HG03442 (cell line): ENCODE results near the gene DHRSX.
"Not testable (repeated sequence)": the region's sequence is repeated elsewhere in the genome, so short reads cannot be mapped to it uniquely, and the experiment has no call there.

ENCODE experiments used
- ATAC-seq: cut with Tn5 transposase; IDR thresholded peaks from one replicate; pipeline ENCODE4 v1.9.1; 2021; ENCODE audit warnings: mild to moderate bottlenecking, moderate library complexity; ENCODE audit not compliant: unreplicated experiment

The DHRSX gene

GRCh38 chrX:2283111-2283859 lies 217.5 kb downstream of the DHRSX start:
- ATAC-seq: no peak

GRCh38 chrX:2282490-2283090 lies 218.2 kb downstream of the DHRSX start:
- ATAC-seq: no peak

DNA sequence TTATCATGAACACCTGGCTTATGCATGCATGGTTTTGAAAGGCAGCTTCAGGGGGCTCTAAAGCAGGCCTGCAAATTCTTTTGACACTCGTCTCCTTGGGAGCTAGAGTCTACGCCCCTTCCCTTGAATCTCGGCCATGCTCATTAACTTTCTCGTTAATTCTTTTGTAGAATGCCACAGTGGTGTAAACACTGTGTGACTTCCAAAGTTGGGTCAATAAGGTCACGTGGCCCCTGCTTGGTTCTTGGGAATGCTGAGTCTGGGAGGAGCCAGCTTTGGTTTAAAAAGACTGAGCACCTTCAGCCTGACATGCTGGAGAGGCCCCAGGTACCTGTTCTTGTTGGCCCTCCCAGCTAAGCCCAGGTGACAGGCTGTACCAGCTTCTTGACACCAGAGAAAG lies 228.4 kb downstream of the DHRSX start:
- no peak for ATAC-seq

- ATAC-seq: not testable (repeated sequence)
Measured at GRCh38 chrX:2271595-2271994, 229.2 kb downstream of the DHRSX start.

- not testable (repeated sequence) for ATAC-seq
Measured at GRCh38 chrX:2270783-2271182, 230.0 kb downstream of the DHRSX start.

- ATAC-seq: no peak
Measured at GRCh38 chrX:2267890-2268289, 232.9 kb downstream of the DHRSX start.

- no peak for ATAC-seq
Measured at GRCh38 chrX:2266445-2267349, 234.1 kb downstream of the DHRSX start.

- ATAC-seq: not testable (repeated sequence)
Measured at GRCh38 chrX:2265658-2266444, 234.9 kb downstream of the DHRSX start.

DNA sequence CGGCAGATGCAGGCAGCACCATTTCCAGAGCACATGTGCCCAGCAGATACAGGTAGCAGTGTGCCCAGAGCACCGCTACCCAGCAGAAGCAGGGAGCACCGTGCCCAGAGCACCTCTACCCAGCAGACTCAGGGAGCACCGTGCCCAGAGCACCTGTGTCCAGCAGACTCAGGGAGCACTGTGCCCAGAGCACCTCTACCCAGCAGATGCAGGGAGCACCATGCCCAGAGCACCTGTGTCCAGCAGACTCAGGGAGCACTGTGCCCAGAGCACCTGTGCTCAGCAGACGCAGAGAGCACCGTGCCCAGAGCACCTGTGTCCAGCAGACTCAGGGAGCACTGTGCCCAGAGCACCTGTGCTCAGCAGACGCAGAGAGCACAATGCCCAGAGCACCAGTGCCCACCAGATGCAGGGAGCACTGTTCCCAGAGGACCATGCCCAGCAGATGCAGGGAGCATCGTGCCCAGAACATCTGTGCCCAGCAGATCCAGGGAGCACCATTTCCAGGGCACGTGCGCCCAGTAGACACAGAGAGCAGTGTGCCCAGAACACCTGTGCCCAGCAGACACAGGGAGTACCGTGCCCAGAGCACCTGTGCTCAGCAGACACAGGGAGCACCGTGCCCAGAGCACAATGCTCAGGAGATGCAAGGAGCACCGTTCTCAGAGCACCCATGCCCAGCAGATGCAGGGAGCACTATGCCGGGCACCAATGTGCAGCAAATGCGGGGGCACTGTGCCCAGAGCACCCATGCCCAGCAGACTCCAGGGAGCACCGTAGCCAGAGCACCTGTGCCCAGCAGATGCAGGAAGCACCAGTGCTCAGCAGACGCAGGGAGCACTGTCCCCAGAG lies 236.4 kb downstream of the DHRSX start:
- no peak for ATAC-seq

DNA sequence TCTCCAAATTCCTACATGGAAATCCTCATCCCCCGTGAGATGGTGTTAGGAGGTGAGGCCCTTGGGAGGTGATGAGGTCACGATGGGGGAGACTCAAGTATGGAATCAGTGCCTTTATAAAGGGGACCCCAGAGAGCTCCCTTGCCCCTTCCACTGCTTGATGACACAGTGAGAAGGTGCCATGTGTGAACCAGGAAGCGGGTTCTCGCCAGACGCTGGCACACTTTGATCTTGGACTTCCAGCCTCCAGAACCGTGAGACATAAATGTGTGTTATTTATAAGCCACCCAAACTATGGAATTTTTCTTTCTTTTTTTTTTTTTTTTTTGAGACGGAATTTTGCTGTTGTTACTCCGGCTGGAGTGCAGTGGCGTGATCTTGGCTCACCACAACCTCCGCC lies 237.6 kb downstream of the DHRSX start:
- ATAC-seq: no peak

DNA sequence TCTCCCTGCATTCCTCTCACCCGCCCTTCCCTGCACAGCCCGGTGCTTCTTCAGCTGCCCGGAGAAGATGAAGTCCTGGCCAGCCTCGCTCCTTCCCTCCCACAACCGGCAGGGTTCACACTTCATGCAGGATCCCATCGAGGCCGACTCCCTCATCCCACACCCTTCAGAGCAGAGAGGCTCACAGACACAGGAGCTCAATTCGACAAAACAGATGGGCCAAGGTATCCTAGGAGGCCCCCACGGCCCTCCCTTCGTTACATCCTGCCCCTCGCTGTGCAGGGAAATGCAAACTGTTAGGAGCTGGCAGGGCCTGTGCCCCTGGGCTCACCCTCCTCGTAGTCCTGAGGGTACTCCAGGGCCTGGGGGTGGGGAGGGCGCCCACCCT lies 238.1 kb downstream of the DHRSX start:
- ATAC-seq: no peak

DNA sequence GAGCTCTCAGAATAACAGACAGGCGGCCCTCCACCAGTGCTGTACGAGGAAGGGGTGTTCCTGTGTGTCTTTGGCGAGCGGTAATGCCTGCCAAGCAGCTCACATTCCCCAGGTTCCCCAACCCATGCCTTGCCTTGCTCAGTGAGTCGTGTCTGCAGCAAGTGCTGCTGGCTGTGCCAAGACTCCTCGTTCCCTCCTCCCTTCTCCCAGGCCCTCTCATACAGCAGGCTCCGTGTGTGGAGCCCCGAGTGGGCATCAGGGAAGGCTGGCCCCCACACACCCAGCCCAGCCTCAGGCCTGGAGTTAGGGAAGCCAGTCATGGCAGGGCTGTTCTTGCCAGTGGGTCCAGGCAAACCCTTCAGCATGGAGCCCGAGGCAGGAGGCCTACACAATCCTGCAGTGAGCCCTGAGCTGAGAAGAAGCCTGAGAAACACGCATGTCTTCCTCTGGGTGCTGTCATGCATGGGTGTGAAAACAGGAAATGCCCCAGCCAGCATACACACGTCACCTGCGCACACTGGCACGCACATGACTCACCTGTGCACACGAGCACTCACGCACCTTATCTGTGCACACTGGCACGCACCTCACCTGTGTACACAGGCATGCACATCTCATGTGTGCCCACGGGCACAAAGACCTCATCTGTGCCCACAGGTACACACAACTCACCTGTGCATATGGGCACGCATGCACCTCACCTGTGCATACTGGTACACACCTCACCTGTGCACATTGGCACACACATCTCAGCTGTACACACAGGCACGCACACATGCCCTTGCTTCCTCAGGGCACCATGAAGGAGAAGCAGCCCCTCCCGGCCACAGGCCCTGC lies 238.7 kb downstream of the DHRSX start:
- ATAC-seq: peak; percentile 35

- ATAC-seq: no peak
Measured at GRCh38 chrX:2252331-2253065, 248.3 kb downstream of the DHRSX start.

DNA sequence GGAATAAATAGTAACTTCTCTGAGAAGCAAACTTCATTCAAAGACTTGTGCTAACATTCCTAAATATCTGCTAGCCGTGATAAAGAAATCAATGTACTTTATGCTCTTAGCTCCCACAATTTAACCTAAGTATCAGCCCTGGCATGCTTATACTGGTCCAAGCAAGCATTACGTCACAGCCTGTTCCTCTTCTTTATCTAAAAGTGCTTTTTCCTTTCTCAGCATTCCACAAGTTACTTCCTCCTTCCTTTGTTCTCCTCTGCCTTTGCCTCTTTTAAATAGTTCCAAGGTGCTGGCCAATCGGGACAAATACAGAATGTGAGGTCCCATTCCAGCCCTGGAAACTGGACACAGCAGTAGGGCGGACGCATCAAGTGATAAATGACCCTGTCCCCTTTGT lies 249.6 kb downstream of the DHRSX start:
- ATAC-seq: no peak

DNA sequence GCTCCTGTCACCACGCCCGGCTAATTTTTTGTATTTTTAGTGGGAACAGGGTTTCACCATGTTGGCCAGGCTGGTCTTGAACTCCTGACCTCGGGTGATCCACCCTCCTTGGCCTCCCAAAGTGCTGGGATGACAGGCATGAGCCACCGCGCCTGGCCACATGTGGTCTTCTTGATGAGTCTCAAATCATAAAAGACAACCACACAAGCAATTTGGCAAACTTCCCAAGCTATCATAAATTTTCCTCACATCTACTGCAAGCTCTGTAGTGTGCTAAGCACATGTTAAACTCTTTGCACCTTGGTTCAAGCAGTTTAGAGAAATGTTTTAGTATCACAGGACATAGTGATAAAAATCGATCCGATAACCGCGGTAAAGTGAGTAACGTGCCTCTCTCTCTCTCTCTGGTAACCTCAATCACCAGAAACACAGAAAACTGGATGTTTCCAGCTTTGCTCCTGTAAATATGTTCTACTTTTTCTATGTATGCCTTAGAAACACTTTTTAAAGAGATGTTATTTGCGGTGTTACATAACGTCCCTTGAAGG lies 256.8 kb downstream of the DHRSX start:
- no peak for ATAC-seq

DNA sequence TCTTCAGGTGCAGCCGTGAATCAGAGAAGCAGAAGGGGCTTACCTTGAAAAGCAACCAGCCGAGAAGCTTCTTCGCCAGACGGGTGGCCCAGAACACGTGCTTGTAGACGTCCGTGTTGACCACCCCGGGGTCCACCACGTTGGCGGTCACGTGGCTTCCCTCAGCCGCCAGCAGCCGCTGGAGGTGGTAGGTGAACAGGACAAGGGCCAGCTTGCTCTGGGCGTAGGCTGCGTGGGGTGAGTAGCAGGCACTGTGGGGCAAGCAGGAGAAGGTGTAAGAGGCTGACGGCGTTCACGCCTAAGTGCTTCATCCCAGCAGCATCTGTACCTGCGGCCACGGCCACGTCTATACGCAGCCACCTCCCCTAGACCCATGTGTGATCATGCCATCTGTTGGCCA lies 257.8 kb downstream of the DHRSX start:
- no peak for ATAC-seq

- no peak for ATAC-seq
Measured at GRCh38 chrX:2242326-2242725, 258.4 kb downstream of the DHRSX start.

DNA sequence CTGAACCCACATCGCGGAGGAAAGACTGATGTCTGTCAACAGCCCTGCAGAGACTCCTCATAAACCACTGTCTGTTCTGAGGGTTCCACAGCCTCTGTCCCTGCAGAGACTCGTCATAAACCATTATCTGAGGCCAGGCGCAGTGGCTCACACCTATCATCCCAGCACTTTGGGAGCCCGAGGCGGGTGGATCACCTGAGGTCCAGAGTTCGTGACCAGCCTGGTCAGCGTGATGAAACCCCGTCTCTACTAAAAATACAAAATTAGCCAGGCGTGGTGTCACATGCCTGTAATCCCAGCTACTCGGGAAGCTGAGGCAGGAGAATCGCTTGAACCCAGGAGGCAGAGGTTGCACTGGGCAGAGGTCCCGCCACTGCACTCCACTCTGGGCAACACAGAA lies 259.3 kb downstream of the DHRSX start:
- ATAC-seq: not testable (repeated sequence)
